ENCODE measurements around the gene ALKBH3. TPM values are rescaled to one million over a fixed set of nuclear protein-coding genes. Genes with fewer than 3 reads are reported as not detected.
A peak's percentile ranks its signal among the peaks of the same experiment; 100 is the strongest.

ALKBH3 gene
- total RNA-seq, 6 experiments from 2014 or later: 24.0 to 35.9 (median 31.5) TPM

DNA sequence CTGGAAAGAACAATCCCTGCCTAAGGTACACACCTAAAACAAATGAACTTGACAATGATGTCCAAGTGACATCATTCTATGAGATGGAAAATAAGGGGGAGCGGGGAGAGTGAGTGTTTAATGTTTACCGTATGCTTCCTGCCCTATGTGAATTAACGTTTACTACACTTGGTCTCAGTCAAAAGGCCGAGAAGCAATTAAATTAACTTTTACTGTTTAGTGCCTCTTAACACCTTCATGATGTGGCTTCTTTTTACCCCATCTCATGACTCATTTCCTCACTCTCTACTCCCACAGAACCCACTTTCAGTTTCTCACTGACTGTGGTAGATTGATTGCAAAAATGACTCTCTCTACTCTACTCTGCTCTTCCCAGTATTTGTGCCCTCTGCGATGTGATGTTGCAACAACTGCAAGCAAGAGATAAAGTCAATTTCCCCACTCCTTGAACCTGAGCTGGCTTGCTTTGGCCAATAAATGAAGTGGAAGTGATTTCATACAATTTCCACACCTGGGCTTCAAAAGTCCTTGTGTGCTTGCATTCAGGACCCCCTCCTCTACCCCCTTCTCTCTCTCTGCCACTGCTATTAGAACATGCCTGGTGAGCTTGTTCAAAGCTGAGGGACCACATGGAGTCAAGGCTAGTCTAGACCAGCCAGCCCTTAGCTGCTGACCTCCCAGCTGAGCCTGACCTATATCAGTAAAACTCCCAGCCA is 11.6 kb upstream of the ALKBH3 start:
- Mint-ChIP-seq H3K36me3 (ENCODE audit: low read depth) (no peaks in the 10 kb centered on the region), H3K27me3 (ENCODE audit: insufficient read depth) (peaks cover 15% of the 10 kb centered on the region), H3K27ac (peak overlapping the region; percentile 55), H3K9me3 (no peaks in the 10 kb centered on the region; the same call in 1 of the 2 replicates), H3K4me3 (peak overlapping the region; percentile 66), H3K4me1 (ENCODE audit: low read depth) (peaks cover 28% of the 10 kb centered on the region)
- peak; percentile 64 for DNase-seq
- TF ChIP-seq, protein P1, sequence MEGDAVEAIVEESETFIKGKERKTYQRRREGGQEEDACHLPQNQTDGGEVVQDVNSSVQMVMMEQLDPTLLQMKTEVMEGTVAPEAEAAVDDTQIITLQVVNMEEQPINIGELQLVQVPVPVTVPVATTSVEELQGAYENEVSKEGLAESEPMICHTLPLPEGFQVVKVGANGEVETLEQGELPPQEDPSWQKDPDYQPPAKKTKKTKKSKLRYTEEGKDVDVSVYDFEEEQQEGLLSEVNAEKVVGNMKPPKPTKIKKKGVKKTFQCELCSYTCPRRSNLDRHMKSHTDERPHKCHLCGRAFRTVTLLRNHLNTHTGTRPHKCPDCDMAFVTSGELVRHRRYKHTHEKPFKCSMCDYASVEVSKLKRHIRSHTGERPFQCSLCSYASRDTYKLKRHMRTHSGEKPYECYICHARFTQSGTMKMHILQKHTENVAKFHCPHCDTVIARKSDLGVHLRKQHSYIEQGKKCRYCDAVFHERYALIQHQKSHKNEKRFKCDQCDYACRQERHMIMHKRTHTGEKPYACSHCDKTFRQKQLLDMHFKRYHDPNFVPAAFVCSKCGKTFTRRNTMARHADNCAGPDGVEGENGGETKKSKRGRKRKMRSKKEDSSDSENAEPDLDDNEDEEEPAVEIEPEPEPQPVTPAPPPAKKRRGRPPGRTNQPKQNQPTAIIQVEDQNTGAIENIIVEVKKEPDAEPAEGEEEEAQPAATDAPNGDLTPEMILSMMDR (IDR thresholded peaks at IDR 0.05): no peak

DNA sequence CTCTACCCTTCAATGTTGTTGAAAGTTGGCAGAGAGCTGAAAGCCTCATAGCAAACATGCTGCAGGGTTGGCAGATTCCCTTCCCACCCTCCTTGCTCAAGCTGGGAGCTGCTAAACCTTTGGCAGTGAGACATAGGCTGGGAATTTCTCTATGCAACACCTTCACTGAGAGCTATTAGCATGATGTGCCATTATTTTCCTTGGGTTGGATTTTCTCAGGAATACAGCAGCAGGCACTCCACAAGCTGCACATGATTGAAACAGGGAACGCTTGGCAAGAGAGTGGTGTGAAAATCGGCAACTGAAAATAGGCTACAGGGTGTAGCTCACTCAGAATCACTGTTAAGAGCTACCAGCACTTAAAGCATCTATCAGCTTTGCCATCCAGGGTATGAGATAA is 9.6 kb upstream of the ALKBH3 start:
- peaks cover 15% of the 10 kb centered on the region for H3K27me3 Mint-ChIP-seq (ENCODE audit: insufficient read depth)
- no peaks in the 10 kb centered on the region for H3K36me3 Mint-ChIP-seq (ENCODE audit: low read depth)
- peaks cover 28% of the 10 kb centered on the region for H3K4me1 Mint-ChIP-seq (ENCODE audit: low read depth)
- TF ChIP-seq, protein P1 (IDR thresholded peaks at IDR 0.05): no peak
- H3K9me3 Mint-ChIP-seq: no peaks in the 10 kb centered on the region; the same call in 1 of the 2 replicates
- no peak for DNase-seq
- no peak overlapping the region for H3K4me3 Mint-ChIP-seq
- H3K27ac Mint-ChIP-seq: no peak overlapping the region

DNA sequence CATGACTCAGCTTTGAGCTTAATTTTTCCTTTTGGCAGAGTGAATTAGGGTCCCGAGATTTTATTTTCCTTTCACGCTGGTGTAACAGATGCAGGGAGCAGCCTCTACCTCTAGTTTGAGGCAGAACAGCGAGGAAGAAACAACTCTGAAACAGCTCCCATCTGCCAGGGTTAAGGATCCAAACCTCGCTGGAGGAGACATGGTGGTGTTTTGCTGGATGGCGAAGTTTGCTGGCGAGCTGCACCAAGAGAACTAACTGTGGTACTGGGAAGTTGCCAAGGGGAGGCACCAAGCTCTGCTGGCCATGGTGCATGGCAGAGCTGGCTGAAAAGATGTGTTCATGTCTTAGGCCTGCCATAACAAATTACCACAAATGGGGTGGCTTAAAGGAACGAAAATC is 7.6 kb upstream of the ALKBH3 start:
- H3K36me3 Mint-ChIP-seq (ENCODE audit: low read depth): no peaks in the 10 kb centered on the region
- DNase-seq: no peak
- no peak overlapping the region for H3K27ac Mint-ChIP-seq
- H3K27me3 Mint-ChIP-seq (ENCODE audit: insufficient read depth): peaks cover 15% of the 10 kb centered on the region
- TF ChIP-seq, protein P1 (IDR thresholded peaks at IDR 0.05): no peak
- no peak overlapping the region for H3K4me3 Mint-ChIP-seq
- no peaks in the 10 kb centered on the region for H3K9me3 Mint-ChIP-seq
- peaks cover 13% of the 10 kb centered on the region for H3K4me1 Mint-ChIP-seq (ENCODE audit: low read depth)

DNA sequence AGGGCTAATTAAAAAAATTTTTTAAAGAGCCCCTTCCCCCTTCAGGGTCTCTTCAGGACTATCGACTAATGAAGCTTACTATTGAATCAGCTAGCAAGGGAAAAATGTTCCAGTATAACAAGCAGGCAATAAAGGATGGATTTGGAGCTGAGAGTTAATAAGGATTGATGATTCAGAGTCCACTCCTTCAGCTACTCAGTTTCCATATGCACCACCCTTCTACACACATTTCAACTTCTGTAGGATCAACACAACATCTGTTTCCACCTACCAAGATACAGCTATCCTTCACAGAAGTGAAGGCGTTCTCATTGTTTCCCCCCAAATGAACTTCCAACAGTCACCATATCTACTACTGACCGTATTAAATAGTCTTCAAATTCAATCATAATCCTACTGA is 6.6 kb upstream of the ALKBH3 start:
- H3K9me3 Mint-ChIP-seq: no peaks in the 10 kb centered on the region
- TF ChIP-seq, protein P1 (IDR thresholded peaks at IDR 0.05): no peak
- no peaks in the 10 kb centered on the region for H3K36me3 Mint-ChIP-seq (ENCODE audit: low read depth)
- no peak overlapping the region for H3K4me3 Mint-ChIP-seq
- H3K27ac Mint-ChIP-seq: no peak overlapping the region
- H3K4me1 Mint-ChIP-seq (ENCODE audit: low read depth): peaks cover 6% of the 10 kb centered on the region
- DNase-seq: no peak
- peaks cover 15% of the 10 kb centered on the region for H3K27me3 Mint-ChIP-seq (ENCODE audit: insufficient read depth)

DNA sequence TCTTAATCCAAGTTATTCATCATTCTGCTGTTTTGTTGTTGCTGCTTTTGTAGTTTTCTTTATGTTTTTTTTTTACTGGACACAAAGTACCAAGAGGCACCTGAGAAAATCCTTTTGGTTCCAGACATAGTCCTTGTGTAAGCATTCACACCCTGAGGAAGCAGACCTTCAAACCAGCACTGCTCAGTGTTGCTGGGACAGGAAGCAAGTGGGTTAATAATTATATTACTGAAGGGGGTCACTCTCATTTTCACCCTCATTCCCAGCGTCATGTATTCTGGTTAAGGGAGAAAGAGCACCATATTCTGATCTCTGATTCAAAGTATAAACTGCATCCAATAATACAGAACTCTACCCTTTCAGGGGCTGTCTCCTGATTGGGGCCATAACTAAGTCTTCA is 5.9 kb upstream of the ALKBH3 start:
- DNase-seq: no peak
- TF ChIP-seq, protein P1 (IDR thresholded peaks at IDR 0.05): no peak
- Mint-ChIP-seq H3K9me3 (no peaks in the 10 kb centered on the region), H3K27me3 (ENCODE audit: insufficient read depth) (peaks cover 12% of the 10 kb centered on the region), H3K4me3 (no peak overlapping the region), H3K36me3 (ENCODE audit: low read depth) (no peaks in the 10 kb centered on the region), H3K27ac (no peak overlapping the region), H3K4me1 (ENCODE audit: low read depth) (no peaks in the 10 kb centered on the region)

Measured in HFFc6 (cell line).